ENCODE data around the gene TBL1XR1.
"Not testable (repeated sequence)": the region's sequence is repeated elsewhere in the genome, so short reads cannot be mapped to it uniquely, and the experiment has no call there.

TBL1XR1 gene

GRCh38 chr3:177013681-177014280 lies 183.5 kb downstream of the TBL1XR1 start:
- DNase-seq (ENCODE audit: low spot score): no peak

DNA sequence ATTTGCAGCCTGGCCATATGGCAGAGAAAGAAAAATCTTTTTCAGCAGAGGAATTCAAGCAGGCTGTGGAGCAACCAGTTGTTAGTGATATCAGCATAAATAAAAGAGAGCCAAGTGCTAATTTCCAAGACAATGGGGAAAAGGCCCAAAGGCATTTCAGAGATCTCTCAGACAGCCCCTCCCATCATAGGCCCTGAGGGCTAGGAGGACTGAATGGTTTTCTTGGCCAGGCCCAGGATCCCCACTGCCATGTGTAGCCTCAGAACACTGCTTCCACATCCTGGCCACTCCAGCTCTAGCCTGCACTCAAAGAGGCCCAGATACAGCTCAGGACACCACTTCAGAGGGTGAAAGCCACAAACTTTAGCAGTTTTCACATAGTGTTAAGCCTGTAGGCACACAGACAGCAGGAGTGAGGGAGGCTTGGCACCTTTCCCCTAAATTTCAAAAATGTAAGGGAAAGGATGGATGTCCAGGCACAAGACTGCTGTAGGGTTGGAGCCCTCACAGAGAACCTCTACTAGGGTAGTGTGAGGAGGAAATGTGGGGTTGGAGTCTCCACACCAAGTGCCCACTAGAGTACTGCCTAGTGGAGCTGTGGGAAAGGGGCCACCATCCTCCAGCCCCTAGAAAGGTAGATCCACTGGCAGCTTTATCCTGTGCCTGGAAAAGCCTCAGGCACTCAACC lies 191.4 kb downstream of the TBL1XR1 start:
- no peak for DNase-seq (ENCODE audit: low spot score)

- not testable (repeated sequence) for DNase-seq (ENCODE audit: low spot score)
Measured at GRCh38 chr3:177000159-177000558, 197.1 kb downstream of the TBL1XR1 start.

- DNase-seq (ENCODE audit: low spot score): no peak
Measured at GRCh38 chr3:176995946-176996345, 201.3 kb downstream of the TBL1XR1 start.

GRCh38 chr3:176994891-176995781 lies 202.1 kb downstream of the TBL1XR1 start:
- no peak for DNase-seq (ENCODE audit: low spot score)

DNA sequence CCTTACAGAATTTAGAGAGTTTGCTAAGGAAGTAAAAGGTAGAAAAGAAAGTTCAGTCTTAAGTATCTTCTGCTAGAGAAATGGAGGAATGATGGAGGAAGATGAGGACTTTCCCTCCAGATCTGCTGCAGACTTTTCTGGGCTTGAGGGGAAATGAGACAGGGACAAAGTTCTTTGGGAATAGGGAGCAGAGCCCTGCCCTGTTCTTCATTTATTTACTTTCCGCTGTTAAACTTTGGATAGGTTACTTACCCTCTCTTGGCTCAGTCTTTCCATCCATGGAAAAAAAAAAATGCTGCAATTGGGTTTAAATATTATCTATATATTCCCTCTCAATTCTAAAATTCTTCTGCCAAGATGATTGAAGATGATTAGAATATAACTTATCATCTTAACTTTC lies 202.9 kb downstream of the TBL1XR1 start:
- no peak for DNase-seq (ENCODE audit: low spot score)

GRCh38 chr3:176992978-176993377 lies 204.3 kb downstream of the TBL1XR1 start:
- DNase-seq (ENCODE audit: low spot score): no peak

GRCh38 chr3:176992565-176992964 lies 204.7 kb downstream of the TBL1XR1 start:
- DNase-seq (ENCODE audit: low spot score): no peak

DNA sequence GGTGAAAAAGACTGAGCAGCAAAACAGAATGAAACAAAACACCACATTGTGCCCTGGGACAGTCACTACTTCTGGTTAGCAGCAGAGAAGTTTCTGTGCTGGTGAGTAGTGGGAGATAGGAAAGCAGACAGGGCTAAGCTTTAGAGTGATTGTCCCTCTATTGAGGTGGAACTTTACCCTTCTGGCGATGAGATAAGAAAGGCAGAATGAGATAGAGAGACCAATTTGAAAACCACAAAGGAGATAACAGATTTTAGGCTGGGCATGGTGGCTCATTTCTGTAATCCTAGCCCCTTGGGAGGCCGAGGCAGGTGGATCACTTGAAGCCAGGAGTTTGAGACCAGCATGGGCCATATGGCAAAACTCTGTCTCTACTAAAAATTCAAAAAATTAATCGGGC lies 208.5 kb downstream of the TBL1XR1 start:
- no peak for DNase-seq (ENCODE audit: low spot score)

- no peak for DNase-seq (ENCODE audit: low spot score)
Measured at GRCh38 chr3:176987901-176988650, 209.2 kb downstream of the TBL1XR1 start.

DNA sequence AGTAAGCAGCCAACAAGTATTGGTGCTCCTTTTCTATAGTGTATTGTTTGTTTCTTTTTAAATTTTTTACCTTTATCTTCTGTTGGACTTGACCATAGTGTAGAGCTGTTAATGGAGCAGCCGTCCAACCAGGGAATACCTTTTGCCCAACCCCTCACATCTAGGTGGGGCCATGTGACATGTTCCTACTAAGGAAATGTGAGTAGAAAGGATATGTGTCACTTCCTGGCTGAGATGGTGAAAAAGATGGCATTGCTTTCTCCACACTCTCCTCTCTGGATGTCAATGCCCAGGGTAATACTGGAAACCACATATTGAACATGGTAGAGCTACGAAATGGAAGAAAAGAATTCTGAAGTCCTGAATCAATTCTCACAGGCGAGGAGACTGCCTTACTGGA lies 218.8 kb downstream of the TBL1XR1 start:
- DNase-seq (ENCODE audit: low spot score): no peak

DNA sequence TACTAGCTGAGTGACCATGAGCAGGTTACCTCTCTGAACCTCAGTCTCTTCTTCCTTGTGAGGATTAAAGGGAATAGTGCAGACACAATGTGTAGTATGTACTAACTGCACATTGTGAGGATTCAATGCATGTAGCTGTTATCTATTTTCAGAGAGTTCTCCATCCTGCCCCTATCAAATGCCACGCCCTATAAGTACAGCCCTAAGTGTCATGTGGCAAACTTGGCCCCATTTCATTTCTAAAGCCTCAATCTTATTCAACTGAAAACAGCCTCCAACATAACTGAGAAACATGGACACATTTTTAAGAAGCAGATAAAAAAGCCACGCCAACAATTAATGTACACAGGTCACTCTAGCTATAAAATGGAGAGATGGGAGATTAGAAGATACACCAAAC lies 220.0 kb downstream of the TBL1XR1 start:
- DNase-seq (ENCODE audit: low spot score): no peak

- DNase-seq (ENCODE audit: low spot score): no peak
Measured at GRCh38 chr3:176976586-176976985, 220.7 kb downstream of the TBL1XR1 start.

DNA sequence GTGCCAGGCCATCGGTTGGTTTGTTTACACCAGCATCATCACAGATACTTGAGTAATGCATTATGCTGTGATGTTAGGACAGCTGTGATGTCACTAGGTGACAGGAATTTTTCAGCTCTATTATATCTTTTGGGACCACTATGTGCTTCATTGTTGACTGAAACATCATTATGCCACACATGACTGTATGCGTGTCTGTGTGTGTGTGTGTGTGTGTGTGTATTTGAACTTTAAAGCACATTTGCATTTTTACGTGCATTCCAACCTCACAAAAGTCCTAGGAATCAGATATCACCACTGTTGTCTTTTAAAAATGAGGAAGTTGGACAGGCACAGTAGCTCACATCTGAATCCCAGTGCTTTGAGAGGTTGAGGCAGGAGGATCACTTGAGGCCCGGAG lies 223.0 kb downstream of the TBL1XR1 start:
- DNase-seq (ENCODE audit: low spot score): no peak

GRCh38 chr3:176971613-176972174 lies 225.6 kb downstream of the TBL1XR1 start:
- DNase-seq (ENCODE audit: low spot score): no peak

GRCh38 chr3:176970770-176971169 lies 226.5 kb downstream of the TBL1XR1 start:
- no peak for DNase-seq (ENCODE audit: low spot score)

- DNase-seq (ENCODE audit: low spot score): no peak
Measured at GRCh38 chr3:176969506-176969905, 227.8 kb downstream of the TBL1XR1 start.
